Measurements from ENCODE around the gene POLR3G. TPM values are rescaled to one million over a fixed set of nuclear protein-coding genes. Genes with fewer than 3 reads are reported as not detected.
A peak's percentile ranks its signal among the peaks of the same experiment; 100 is the strongest.

Gene POLR3G
- total and polyA plus RNA-seq, 2 donors = 1.1 to 4.0 TPM

DNA sequence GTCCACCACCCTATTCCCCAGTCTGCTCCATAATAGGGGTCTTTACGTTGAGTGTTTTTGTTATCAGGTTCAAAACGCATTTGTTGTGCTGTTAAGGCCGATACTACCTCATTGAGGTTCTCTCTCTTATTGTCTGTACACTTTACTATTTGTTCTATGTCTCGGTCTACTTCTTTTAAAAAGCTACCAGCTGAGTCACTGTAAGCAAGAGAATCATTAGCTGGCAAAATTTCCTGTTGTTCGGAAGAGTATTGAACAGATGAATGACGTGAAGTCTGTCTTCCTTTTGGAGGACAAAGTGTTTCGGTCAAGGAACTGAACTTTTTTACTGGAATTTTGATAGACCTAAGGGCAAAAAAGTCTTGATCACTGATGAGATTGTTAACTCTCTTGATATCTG, 44.4 kb downstream of the POLR3G start:
- H3K27ac ChIP-seq (ENCODE audit: low read depth) = no peak overlapping the region
- H3K4me1 ChIP-seq (ENCODE audit: insufficient read depth) = no peaks in the 10 kb centered on the region
- DNase-seq (ENCODE audit: extremely low spot score) = no peak
- H3K4me3 ChIP-seq (ENCODE audit: low read depth, low read length) = no peak overlapping the region
- WGBS = 94% methylated on average over 7 of the region's 7 CpGs
- no peaks in the 10 kb centered on the region for H3K36me3 ChIP-seq (ENCODE audit: insufficient read depth)

DNA sequence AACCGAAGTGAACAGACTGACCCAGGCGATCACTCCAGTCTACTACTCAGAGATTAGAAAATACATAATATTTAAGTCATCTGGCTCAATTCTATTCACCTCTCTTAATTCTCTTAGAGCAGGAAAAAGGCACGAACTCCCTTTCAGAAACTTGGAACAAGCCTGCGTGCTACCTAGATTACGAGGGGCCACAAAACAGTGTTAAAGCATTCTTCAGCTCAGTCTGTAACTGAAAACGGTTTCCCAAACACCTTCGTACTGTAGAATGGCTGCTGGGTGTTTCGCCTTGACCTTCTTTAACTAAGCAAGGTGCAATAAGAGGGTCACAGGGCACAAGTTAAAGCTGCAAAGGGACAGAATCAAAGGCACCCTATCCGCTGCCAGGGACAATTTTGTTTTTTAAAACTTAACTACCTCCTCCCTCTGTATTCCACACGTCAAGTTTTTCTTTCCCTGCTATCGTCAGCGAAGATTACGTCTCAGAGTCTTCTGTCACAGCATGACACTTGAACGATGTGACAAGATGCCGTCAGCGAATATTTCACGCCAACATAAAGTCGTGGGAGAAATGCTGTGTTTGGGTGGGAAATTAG, 54.0 kb downstream of the POLR3G start:
- H3K4me3 ChIP-seq (ENCODE audit: low read depth, low read length) = peak overlapping the region; percentile 70
- DNase-seq (ENCODE audit: extremely low spot score) = peak; percentile 21
- no peaks in the 10 kb centered on the region for H3K36me3 ChIP-seq (ENCODE audit: insufficient read depth)
- 3% methylated on average over 18 of the region's 18 CpGs for WGBS
- no peak overlapping the region for H3K27ac ChIP-seq (ENCODE audit: low read depth)
- no peaks in the 10 kb centered on the region for H3K4me1 ChIP-seq (ENCODE audit: insufficient read depth)

DNA sequence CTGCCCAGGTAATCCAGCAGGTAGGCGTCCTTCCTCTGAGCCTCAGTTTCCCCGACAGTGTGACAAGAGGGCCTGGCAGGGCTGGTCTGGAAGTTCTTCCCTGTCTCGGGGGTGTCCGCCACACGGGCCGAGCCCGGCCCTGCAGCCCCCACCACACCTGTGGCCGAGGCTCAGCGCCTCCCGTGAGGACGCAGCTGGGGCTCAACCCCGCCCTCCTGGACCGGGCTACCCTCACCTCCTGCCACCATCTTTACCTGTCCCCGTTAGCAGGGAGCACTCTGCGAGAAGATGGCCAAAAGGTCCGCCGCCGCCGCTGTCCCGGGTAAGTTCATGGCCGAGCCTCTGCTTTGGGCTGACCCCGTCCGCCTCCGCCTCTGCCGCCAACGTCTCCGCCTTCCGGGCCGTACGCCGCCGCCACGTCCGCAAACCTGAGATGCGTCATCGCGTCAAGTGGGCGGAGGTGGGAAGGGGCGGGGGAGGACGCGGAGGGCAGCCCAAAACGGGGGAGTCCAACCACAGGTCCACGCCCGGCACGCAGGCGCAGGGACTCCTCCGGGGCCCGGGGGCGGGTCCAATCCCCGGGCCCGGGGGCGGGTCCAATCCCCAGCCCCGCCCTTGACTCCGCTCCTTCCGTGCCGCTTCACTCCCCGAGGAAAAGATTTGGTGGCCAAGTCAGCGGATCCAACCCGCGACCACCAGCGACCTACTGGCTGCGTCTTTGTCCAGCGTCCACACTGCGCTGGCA, 54.7 kb downstream of the POLR3G start, which contains the start of gene LYSMD3:
Gene LYSMD3 (minus strand): TSS at position 391 of the 745 bp plus-strand sequence. CDS start 4,295 bp downstream, outside the sequence.
- DNase-seq (ENCODE audit: extremely low spot score) = peak; percentile 88
- under 1% methylated on average over 64 of the region's 64 CpGs for WGBS
- peak within 1 kb of the TSS; percentile 70 for H3K4me3 ChIP-seq (ENCODE audit: low read depth, low read length)
- H3K36me3 ChIP-seq (ENCODE audit: insufficient read depth) = no peaks in the 10 kb centered on the region
- H3K27ac ChIP-seq (ENCODE audit: low read depth) = peak within 1 kb of the TSS; percentile 85
- no peaks in the 10 kb centered on the region for H3K4me1 ChIP-seq (ENCODE audit: insufficient read depth)

DNA sequence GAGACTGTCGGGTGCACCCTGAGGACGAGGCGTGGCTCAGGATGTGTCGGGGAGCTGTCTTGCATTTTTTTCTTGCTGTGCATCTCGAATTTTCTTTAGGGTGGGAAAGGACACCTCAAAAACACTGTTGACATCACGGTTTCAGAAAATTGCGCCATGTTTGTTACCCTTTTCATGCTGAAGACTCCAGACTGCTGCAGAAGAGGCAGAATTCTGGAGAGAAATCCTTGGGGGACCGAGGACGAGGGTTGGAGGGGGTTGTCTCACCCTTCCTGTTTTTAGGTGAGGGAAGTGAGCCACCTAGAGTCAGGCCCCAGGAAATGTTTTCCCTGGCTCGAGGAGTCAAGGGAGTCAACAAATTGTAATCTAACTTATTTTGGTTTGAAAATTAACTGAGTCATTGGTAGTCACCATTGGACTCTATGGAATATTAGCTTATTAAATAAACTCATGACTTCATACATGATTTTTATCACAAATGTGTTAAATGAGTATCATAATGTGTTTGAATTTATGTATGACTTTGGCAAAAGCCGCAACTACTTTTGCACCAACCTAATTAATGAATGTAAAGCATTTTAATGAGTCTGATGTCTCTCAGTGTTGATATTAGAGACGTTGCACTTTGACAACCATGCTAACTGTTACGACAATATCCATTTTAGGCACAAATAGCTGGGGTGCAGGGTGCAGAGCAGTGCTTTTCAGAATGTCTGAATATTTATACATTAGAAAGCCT, 55.4 kb downstream of the POLR3G start:
- H3K4me3 ChIP-seq (ENCODE audit: low read depth, low read length) = peak overlapping the region; percentile 70
- DNase-seq (ENCODE audit: extremely low spot score) = peak; percentile 71
- WGBS = 5% methylated on average over 13 of the region's 13 CpGs
- no peaks in the 10 kb centered on the region for H3K36me3 ChIP-seq (ENCODE audit: insufficient read depth)
- no peaks in the 10 kb centered on the region for H3K4me1 ChIP-seq (ENCODE audit: insufficient read depth)
- peak overlapping the region; percentile 72 for H3K27ac ChIP-seq (ENCODE audit: low read depth)

DNA sequence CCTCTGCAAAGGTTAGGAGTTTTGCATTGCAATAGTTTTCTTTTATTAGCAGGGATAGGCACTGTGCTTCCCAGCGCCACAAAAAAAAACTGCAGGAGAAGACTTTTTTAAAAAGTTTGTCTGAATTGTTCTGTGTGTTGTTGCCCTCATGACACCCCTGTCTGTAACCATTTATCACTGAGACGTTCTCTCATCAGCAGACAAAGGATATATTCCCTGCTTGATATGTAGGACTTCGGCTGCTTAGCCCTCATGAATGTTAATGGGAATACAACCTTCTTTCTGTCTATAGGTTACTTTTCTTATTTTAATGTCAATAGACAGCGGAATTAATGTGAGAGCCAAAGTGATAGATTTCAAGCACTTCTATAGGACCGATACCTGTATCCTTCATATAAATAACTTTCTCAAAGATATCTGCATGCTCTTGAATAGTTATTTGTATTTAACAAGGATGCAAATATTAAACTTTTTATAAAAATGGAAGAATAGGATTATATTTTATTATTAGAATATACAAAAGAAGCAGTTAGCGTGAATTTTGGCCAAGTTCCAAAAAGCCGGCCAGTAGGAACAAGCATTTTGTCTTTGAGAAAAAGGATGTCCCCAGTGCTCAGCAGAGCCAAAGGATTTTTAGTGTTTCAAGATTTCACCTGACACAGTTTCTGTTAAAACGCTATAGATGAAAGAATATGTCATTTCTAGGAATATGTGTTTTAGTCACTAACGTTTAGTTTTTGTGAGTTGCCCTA, 56.2 kb downstream of the POLR3G start:
- no peak overlapping the region for H3K27ac ChIP-seq (ENCODE audit: low read depth)
- DNase-seq (ENCODE audit: extremely low spot score) = no peak
- 54% methylated on average over 9 of the region's 9 CpGs for WGBS
- no peaks in the 10 kb centered on the region for H3K36me3 ChIP-seq (ENCODE audit: insufficient read depth)
- no peaks in the 10 kb centered on the region for H3K4me1 ChIP-seq (ENCODE audit: insufficient read depth)
- H3K4me3 ChIP-seq (ENCODE audit: low read depth, low read length) = no peak overlapping the region

DNA sequence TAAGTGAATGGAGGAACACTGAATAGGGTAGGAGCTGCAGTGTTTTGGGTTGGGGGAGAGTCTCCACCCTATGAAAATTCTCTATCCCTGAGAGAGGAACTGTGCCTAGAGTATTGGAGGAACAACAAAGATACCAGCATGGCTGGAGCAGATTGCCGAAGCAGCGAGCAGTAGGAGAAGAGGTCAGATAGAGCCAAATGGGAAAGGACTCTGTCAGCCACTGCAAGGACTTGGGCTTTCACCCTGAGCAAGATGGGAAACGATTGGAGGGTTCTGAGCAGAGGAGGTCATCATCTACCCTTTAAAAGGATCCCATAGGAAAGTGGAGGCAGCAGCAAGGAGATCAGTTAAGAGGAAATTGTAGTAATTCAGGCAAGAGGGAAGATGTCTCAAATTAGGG, 59.1 kb downstream of the POLR3G start:
- no peak for DNase-seq (ENCODE audit: extremely low spot score)
- Histone ChIP-seq H3K4me1 (ENCODE audit: insufficient read depth) (no peaks in the 10 kb centered on the region), H3K36me3 (ENCODE audit: insufficient read depth) (no peaks in the 10 kb centered on the region), H3K4me3 (ENCODE audit: low read depth, low read length) (no peak overlapping the region), H3K27ac (ENCODE audit: low read depth) (no peak overlapping the region)
- WGBS = 80% methylated on average over 3 of the region's 3 CpGs

DNA sequence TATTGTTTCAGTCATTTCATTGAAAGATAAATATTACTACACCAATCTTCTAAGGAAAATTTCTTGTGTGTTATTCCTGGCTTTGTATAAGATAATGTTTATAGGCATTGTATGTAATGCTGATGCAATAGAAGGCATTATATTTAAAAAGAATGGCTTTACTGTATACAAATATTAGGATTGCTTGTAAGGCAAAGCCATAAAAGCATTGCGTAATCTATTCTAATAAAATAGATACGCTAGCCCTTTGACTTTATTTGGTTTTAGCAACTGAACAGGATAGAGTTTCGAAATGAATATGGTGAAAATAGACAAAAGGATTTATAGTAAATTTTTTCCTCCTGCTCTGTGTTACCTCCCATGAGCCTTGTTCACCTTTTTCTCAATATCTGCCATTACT, 60.3 kb downstream of the POLR3G start:
- no peak for DNase-seq (ENCODE audit: extremely low spot score)
- Histone ChIP-seq H3K27ac (ENCODE audit: low read depth) (no peak overlapping the region), H3K36me3 (ENCODE audit: insufficient read depth) (no peaks in the 10 kb centered on the region), H3K4me1 (ENCODE audit: insufficient read depth) (no peaks in the 10 kb centered on the region), H3K4me3 (ENCODE audit: low read depth, low read length) (no peak overlapping the region)
- WGBS = 45% methylated on average over 3 of the region's 3 CpGs

DNA sequence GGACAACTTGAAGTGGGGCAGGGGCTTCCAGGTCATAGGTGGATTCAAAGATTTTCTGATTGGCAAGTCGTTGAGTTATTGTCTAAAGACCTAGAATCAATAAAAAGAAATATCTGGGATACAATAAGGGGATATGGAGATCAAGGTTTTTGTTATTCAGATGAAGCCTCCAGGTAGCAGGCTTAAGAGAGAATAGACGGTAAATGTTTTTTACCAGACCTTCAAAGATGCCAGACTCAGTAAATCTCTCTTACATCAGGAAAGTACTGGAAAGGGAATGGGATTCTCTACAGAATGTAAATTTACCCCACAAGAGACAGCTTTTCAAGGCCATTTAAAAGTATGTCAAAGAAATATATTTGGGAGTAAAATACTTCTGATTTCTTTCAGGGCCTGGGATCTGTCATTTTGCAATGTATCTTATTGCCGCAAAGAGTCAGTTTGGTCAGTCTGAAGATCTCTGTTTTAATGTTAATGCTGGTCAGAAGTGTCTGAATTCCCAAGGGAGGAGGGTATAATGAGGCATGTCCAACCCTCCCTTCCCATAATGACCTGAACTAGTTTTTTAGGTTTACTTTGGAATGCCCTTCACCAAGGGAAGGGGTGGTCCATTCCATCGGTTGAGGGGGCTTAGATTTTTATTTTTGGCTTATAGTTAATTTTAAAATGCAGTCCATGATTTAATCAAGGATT, 68.3 kb downstream of the POLR3G start:
- Histone ChIP-seq H3K27ac (ENCODE audit: low read depth) (no peak overlapping the region), H3K4me3 (ENCODE audit: low read depth, low read length) (no peak overlapping the region), H3K4me1 (ENCODE audit: insufficient read depth) (no peaks in the 10 kb centered on the region), H3K36me3 (ENCODE audit: insufficient read depth) (no peaks in the 10 kb centered on the region)
- no peak for DNase-seq (ENCODE audit: extremely low spot score)
- WGBS = 54% methylated on average over 4 of the region's 4 CpGs

DNA sequence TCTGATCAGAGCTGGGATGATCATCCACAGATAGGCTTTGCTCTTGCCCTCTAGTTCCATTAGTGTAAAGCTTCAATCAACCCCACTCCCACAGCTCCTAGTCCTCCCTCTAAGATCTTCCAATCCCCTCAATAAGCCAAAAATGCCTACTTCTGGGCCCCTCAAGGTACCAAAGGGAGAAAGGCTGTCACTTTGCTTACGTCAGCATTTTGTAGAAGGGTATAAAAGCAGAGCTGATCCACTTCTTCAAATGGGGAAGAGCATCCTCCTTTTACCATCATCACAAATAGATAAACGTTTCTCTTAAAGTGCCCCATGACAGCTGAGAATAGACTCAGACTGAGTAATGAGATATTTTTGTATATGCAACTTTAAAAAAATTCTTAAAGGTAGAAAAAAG, 70.8 kb downstream of the POLR3G start:
- no peak for DNase-seq (ENCODE audit: extremely low spot score)
- no peaks in the 10 kb centered on the region for H3K4me1 ChIP-seq (ENCODE audit: insufficient read depth)
- H3K27ac ChIP-seq (ENCODE audit: low read depth) = no peak overlapping the region
- no peaks in the 10 kb centered on the region for H3K36me3 ChIP-seq (ENCODE audit: insufficient read depth)
- WGBS = 72% methylated on average over 2 of the region's 2 CpGs
- no peak overlapping the region for H3K4me3 ChIP-seq (ENCODE audit: low read depth, low read length)

DNA sequence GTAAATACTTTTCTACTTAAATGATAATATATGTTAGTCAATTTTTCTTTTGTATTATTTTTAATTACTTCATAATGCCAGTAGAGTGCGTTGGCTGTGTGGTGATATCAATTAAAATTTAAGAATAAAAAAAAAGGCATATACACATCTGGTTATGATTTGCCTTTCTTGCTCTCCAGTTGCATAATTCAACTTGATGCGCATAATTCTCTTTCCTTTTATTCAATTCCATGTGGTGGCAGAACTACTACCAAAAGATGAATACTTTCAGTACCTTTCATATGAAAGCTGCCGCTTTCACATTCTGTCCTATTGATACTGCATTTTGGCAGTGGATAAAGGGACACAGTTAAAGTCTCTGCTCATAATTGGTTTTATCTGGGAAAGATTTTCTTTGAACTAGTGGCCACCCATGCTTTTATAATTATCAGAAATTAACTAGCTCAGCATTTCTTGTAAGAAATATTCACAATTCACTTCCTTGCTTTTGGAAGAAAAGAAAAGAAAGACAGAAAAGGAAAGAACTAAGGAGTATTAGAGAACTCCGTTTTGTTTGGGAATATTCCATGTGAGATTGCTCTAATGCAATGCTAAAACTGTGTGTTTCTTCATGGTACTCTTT, 71.7 kb downstream of the POLR3G start:
- DNase-seq (ENCODE audit: extremely low spot score) = no peak
- Histone ChIP-seq H3K36me3 (ENCODE audit: insufficient read depth) (no peaks in the 10 kb centered on the region), H3K4me1 (ENCODE audit: insufficient read depth) (no peaks in the 10 kb centered on the region), H3K27ac (ENCODE audit: low read depth) (no peak overlapping the region), H3K4me3 (ENCODE audit: low read depth, low read length) (no peak overlapping the region)
- WGBS = 79% methylated on average over 4 of the region's 4 CpGs

DNA sequence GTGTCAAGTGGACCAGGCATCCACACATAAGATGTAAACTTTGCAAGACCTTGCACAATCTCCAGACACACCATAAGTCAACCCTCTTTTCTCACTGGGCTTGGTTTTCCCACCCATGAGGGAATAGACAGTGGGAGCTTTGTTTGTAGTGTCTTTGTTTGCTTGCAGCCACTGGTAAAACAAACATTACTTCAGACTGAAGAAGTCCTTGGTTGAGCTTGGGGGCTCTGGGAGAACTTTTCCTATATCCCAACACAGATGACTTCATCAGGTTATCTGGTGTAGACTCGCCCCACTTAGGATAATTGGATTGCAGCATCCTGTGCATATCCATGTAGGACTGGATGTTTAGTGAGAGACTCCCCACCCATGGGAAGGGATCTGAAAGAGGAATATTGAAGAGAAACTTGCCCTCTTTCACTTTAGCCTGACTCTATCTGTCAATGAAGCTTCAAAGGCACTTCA, 72.4 kb downstream of the POLR3G start:
- DNase-seq (ENCODE audit: extremely low spot score) = no peak
- H3K36me3 ChIP-seq (ENCODE audit: insufficient read depth) = no peaks in the 10 kb centered on the region
- H3K4me1 ChIP-seq (ENCODE audit: insufficient read depth) = no peaks in the 10 kb centered on the region
- H3K27ac ChIP-seq (ENCODE audit: low read depth) = no peak overlapping the region
- WGBS = 70% methylated on average over 1 of the region's 1 CpG
- H3K4me3 ChIP-seq (ENCODE audit: low read depth, low read length) = no peak overlapping the region

DNA sequence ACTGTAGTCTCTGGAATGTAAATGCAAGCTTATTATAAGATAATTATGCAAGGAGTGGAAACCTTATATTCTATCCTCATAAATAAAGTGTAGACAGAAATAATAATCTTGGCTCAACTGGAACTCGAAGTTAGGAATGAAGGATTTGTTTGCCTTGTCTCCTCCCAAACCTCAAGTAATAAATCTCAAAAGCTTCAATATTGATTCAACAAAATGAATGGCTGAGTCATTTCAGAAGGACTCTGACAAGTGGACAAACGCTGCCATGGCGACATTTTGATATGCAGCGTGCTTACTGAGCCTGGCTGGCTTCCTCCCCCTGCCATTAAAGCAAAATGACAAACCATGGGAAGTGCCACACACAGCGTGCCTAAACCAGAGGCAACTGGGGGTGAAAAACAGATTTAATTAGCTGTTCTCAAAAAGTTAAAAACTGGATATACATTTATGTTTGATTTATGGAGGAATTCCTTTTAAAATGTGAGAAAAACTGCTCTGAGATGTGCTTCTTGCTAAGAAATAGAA, 73.5 kb downstream of the POLR3G start:
- Histone ChIP-seq H3K4me3 (ENCODE audit: low read depth, low read length) (no peak overlapping the region), H3K4me1 (ENCODE audit: insufficient read depth) (no peaks in the 10 kb centered on the region), H3K36me3 (ENCODE audit: insufficient read depth) (no peaks in the 10 kb centered on the region), H3K27ac (ENCODE audit: low read depth) (no peak overlapping the region)
- DNase-seq (ENCODE audit: extremely low spot score) = no peak
- WGBS = 36% methylated on average over 5 of the region's 5 CpGs

Data from urinary bladder (tissue), 4 donors.